ENCODE measurements around the gene ANKS6.

DNA sequence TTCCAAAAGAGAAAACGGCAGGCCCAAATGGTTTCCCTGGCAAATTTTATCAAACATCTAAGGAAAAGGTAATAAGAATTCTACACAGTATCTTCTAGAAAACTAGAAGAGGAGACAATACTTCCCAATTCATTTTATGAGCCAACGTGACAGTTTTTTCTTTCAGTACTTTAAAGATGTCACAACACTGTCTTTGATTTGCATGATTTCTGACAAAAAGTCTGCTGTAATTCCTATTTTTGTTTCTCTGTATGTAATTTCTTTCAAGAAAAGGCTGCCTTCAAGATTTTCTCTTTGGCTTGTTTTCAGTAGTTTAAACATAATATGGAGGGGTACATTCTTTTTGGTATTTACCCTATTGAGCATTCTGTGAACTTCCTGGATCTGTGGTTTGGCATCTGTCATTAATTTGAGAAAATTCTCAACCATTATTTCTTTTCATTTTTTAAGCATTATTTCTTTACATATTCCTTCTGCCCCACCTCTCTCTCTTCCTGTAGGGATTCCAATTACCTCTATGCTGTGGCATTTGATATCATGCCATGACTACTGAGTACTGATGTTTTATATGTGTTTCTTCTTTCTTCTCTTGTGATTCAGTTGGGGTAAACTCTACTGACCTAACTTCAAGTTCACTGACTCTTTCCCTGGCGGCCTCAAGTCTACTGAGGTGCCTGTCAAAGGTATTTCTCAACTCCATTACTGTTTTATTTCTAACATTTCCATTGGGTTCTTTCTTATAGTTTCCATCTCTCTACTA lies 32.2 kb downstream of the ANKS6 start:
- TF ChIP-seq, protein P1, sequence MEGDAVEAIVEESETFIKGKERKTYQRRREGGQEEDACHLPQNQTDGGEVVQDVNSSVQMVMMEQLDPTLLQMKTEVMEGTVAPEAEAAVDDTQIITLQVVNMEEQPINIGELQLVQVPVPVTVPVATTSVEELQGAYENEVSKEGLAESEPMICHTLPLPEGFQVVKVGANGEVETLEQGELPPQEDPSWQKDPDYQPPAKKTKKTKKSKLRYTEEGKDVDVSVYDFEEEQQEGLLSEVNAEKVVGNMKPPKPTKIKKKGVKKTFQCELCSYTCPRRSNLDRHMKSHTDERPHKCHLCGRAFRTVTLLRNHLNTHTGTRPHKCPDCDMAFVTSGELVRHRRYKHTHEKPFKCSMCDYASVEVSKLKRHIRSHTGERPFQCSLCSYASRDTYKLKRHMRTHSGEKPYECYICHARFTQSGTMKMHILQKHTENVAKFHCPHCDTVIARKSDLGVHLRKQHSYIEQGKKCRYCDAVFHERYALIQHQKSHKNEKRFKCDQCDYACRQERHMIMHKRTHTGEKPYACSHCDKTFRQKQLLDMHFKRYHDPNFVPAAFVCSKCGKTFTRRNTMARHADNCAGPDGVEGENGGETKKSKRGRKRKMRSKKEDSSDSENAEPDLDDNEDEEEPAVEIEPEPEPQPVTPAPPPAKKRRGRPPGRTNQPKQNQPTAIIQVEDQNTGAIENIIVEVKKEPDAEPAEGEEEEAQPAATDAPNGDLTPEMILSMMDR (IDR thresholded peaks at IDR 0.05) = no peak
- no peak for TF ChIP-seq TCF7L2 (IDR thresholded peaks at IDR 0.05; ENCODE audit: low read depth, low read length)
